K562 (cell line): ENCODE data around the gene CLCN6. TPM values are rescaled to one million over a fixed set of nuclear protein-coding genes. Genes with fewer than 3 reads are reported as not detected.

Experiments
- BCOR ChIP-seq: fragments of 450-650 bp; IDR thresholded peaks from 2 replicates; pipeline ENCODE4 v1.6.1; 2016
- CHD1 ChIP-seq: fragments of 200-600 bp; sonication (generic); IDR thresholded peaks from one replicate; pipeline ENCODE4 v1.6.1; 2012; ENCODE audit warnings: mild to moderate bottlenecking, moderate library complexity, low read length, inconsistent platforms
- EGR1 ChIP-seq: fragments of 450-650 bp; conservative IDR thresholded peaks from 2 replicates; pipeline ENCODE4 v1.6.1; 2017; ENCODE audit warnings: mild to moderate bottlenecking
- ELF2 ChIP-seq: fragments of 250-450 bp; sonication (Bioruptor Pico); IDR thresholded peaks from 2 replicates; pipeline ENCODE4 v1.5.0; 2021; ENCODE audit warnings: mild to moderate bottlenecking
- ESRRB ChIP-seq: fragments of 250-450 bp; sonication (Bioruptor Pico); IDR thresholded peaks from 2 replicates; pipeline ENCODE4 v1.5.0; 2020; ENCODE audit warnings: mild to moderate bottlenecking, moderate library complexity, borderline replicate concordance
- NR4A1 ChIP-seq, 2 experiments: fragments of 250-450 bp in 1 of 2; fragments of 450-650 bp in 1 of 2; sonication (Bioruptor Pico) in 1 of 2; IDR thresholded peaks; 2 replicates each; pipeline versions ENCODE4 v1.4.0 to v1.6.1; 2016 to 2020; ENCODE audit warnings: mild to moderate bottlenecking in 2 of 2, missing compliant biosample characterization in 1 of 2, missing genetic modification characterization in 1 of 2, moderate library complexity in 1 of 2
- SAFB2 ChIP-seq: fragments of 200-400 bp; formaldehyde crosslinking; IDR thresholded peaks from 2 replicates; pipeline ENCODE4 v1.6.1; 2018; ENCODE audit warnings: borderline replicate concordance, low read length, low read depth, moderate library complexity; ENCODE audit not compliant: severe bottlenecking
- SMARCC2 ChIP-seq: fragments of 450-650 bp; IDR thresholded peaks from 2 replicates; pipeline ENCODE4 v1.6.1; 2017; ENCODE audit warnings: antibody characterized with exemption, moderate library complexity, mild to moderate bottlenecking, low read depth
- TCFL5 ChIP-seq: fragments of 250-450 bp; sonication (Bioruptor Pico); conservative IDR thresholded peaks from 2 replicates; pipeline ENCODE4 v1.6.1; 2021; ENCODE audit warnings: mild to moderate bottlenecking, moderate library complexity, matching md5 sums
- ZNF146 ChIP-seq: IDR thresholded peaks from one replicate; pipeline ENCODE4 v1.6.1; 2018; ENCODE audit warnings: missing compliant biosample characterization; ENCODE audit not compliant: unreplicated experiment
- ZNF766 ChIP-seq: fragments of 200-800 bp; sonication (Bioruptor generic); conservative IDR thresholded peaks from 2 replicates; pipeline ENCODE4 v1.6.1; 2016; ENCODE audit warnings: missing genetic modification characterization, missing compliant biosample characterization
- polyA plus RNA-seq, 8 experiments: library from polyadenylated mRNA; depleted of rRNA in 4 of 8; stranded (reverse) in 5 of 8; unstranded in 3 of 8; fragments of >200 nt; fragmentation: Nextera tagmentation in 2 of 8; fragmentation: Illumina TruSeq in 1 of 8; extraction: Ambion mirVana in 2 of 8; extraction: Trizol in 1 of 8; gene quantifications; 2 replicates each; pipeline versions ENCODE4 v1.2.1 to v1.2.3, GENCODE V29; 2011 to 2014; ENCODE audit warnings: inconsistent platforms in 1 of 8, missing spikeins in 1 of 8
- total RNA-seq, 7 experiments: library from RNA; depleted of rRNA in 6 of 7; stranded (reverse); fragments of >200 nt in 6 of 7; fragmentation: Illumina TruSeq in 2 of 7; extraction: Trizol in 2 of 7; gene quantifications; 2 replicates each; pipeline versions ENCODE4 v1.2.1 to v1.2.3, GENCODE V29; 2011 to 2021; ENCODE audit warnings: low replicate concordance in 1 of 7
- TF ChIP-seq, protein P1 (sequence below), 2 experiments: fragments of 450-650 bp in 1 of 2; sonication (generic) in 1 of 2; formaldehyde crosslinking in 1 of 2; IDR thresholded peaks in 1 of 2; conservative IDR thresholded peaks in 1 of 2; 2 replicates each; pipeline versions ENCODE4 v1.6.1 to v1.8.1; 2016 to 2023; ENCODE audit warnings: mild to moderate bottlenecking in 2 of 2, moderate library complexity in 2 of 2, inconsistent platforms in 1 of 2, missing genetic modification reagents in 1 of 2
- TF ChIP-seq, protein P2 (sequence below): sonication (generic); formaldehyde crosslinking; IDR thresholded peaks from 2 replicates; pipeline ENCODE4 v1.9.0; 2022; ENCODE audit warnings: mild to moderate bottlenecking, missing genetic modification reagents
- TF ChIP-seq, protein P3 (sequence below), 2 experiments: IDR thresholded peaks; 2 replicates each; pipeline ENCODE4 v1.6.1; 2011; ENCODE audit warnings: borderline replicate concordance in 1 of 2, control low read depth in 1 of 2, low read depth in 1 of 2, low read length in 1 of 2, mild to moderate bottlenecking in 1 of 2, mixed read lengths in 1 of 2, moderate library complexity in 1 of 2; ENCODE audit not compliant: insufficient read depth in 1 of 2, insufficient read length in 1 of 2, poor library complexity in 1 of 2, severe bottlenecking in 1 of 2; ENCODE audit errors: extremely low read depth in 1 of 2

The CLCN6 gene
- total and polyA plus RNA-seq, 9 of the 15 experiments (the other 6 are each of a cell fraction or from before 2014, with no cell fraction given), result 2.0 to 21.8 (median 13.6) TPM

DNA sequence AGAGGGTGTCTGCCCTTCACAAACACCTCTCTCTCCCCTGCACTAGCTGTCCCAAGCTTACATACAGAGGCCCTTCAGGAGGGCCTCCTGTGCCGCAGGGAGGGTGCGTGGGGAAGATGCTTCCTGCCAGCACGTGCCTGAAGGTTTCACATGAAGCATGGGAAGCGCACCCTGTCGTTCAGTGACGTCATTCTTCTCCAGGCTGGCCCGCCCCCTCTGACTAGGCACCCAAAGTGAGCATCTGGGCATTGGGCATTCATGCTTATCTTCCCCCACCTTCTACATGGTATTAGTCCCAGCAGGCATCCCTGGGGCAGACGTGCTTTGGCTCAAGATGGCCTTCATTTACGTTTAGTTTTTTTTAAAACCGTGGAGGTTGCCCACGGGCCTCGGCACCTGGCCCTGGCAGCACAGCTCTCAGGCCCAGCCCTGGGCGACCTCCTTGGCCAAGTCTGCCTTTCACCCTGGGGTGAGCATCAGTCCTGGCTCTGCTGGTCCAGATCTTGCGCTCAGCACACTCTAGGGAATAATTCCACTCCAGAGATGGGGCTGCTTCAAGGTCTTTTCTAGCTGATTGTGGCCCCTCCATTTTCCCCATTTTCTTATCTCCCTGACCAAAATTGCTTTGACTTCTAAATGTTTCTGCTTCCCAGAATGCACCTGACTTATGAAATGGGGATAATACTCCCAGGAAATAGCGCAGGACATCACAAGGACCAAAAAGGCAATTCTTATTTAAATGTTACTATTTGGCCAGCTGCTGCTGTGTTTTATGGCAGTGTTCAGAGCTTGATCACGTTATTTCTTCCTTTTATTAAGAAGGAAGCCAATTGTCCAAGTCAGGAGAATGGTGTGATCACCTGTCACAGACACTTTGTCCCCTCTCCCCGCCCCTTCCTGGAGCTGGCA lies 35.5 kb downstream of the CLCN6 start (continued):
- peak; percentile 51; the same call in 1 of the 2 replicates for TF ChIP-seq NR4A1 (CRISPR knock-in tag; IDR thresholded peaks at IDR 0.05)
- no peak for TF ChIP-seq NR4A1 (tag; IDR thresholded peaks at IDR 0.05)
- TF ChIP-seq SAFB2, result no peak
- TF ChIP-seq ESRRB (CRISPR knock-in tag), result no peak
- 0 out of 2 replicates have a peak, but pooled peaks have one; percentile 14 for TF ChIP-seq ELF2
- TF ChIP-seq, protein P1, sequence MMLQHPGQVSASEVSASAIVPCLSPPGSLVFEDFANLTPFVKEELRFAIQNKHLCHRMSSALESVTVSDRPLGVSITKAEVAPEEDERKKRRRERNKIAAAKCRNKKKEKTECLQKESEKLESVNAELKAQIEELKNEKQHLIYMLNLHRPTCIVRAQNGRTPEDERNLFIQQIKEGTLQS (IDR thresholded peaks at IDR 0.05), result peak; percentile 95
- TF ChIP-seq, protein P1 (CRISPR knock-in tag; conservative IDR thresholded peaks at IDR 0.05), result no peak
- TF ChIP-seq ZNF766 (CRISPR knock-in tag), result peak; percentile 48; the same call in 1 of the 2 replicates
- no peak for TF ChIP-seq TCFL5 (CRISPR knock-in tag)
- no peak for TF ChIP-seq BCOR
- TF ChIP-seq, protein P2, sequence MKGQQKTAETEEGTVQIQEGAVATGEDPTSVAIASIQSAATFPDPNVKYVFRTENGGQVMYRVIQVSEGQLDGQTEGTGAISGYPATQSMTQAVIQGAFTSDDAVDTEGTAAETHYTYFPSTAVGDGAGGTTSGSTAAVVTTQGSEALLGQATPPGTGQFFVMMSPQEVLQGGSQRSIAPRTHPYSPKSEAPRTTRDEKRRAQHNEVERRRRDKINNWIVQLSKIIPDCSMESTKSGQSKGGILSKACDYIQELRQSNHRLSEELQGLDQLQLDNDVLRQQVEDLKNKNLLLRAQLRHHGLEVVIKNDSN, result peak; percentile 61
- peak; percentile 9 for TF ChIP-seq ZNF146 (CRISPR knock-in tag)
- no peak for TF ChIP-seq SMARCC2
- 0 out of 2 replicates have a peak, but pooled peaks have one; percentile 8 for TF ChIP-seq EGR1
- TF ChIP-seq, protein P3, sequence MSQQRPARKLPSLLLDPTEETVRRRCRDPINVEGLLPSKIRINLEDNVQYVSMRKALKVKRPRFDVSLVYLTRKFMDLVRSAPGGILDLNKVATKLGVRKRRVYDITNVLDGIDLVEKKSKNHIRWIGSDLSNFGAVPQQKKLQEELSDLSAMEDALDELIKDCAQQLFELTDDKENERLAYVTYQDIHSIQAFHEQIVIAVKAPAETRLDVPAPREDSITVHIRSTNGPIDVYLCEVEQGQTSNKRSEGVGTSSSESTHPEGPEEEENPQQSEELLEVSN (IDR thresholded peaks at IDR 0.05; ENCODE audit: borderline replicate concordance in 1 of 2, extremely low read depth in 1 of 2, insufficient read depth in 1 of 2, insufficient read length in 1 of 2, low read depth in 1 of 2, low read length in 1 of 2, poor library complexity in 1 of 2, severe bottlenecking in 1 of 2), result peak in 1 of 2 experiments; percentile 41
- peak; percentile 42 for TF ChIP-seq CHD1
